ENCODE results near the gene NUP98. TPM values are rescaled to one million over a fixed set of nuclear protein-coding genes. Genes with fewer than 3 reads are reported as not detected.
A peak's percentile ranks its signal among the peaks of the same experiment; 100 is the strongest.

NUP98 gene
- total and polyA plus RNA-seq, 2 of the 13 experiments (the other 11 are each of a cell fraction or from before 2014, with no cell fraction given) = 76.6 to 85.3 TPM

GRCh38 chr11:3642071-3642951, 155.0 kb downstream of the NUP98 start (continued):
- TF ChIP-seq ZNF142 (CRISPR knock-in tag; IDR thresholded peaks at IDR 0.05) (no peak), SNAI1 (CRISPR knock-in tag; IDR thresholded peaks at IDR 0.05; ENCODE audit: borderline replicate concordance) (no peak), POLR2AphosphoS2 (IDR thresholded peaks at IDR 0.05; ENCODE audit: low read depth, low read length) (no peak), ATF5 (CRISPR knock-in tag; IDR thresholded peaks at IDR 0.05; ENCODE audit: low read depth) (no peak), MIER3 (CRISPR knock-in tag; IDR thresholded peaks at IDR 0.05; ENCODE audit: borderline replicate concordance) (no peak), ZNF724P (CRISPR knock-in tag; IDR thresholded peaks at IDR 0.05; ENCODE audit: borderline replicate concordance) (no peak), SP5 (CRISPR knock-in tag; IDR thresholded peaks at IDR 0.05; ENCODE audit: borderline replicate concordance, low read depth) (peak; percentile 36; the same call in 1 of the 2 replicates), ZEB1 (IDR thresholded peaks at IDR 0.05; ENCODE audit: insufficient replicate concordance, low read depth) (no peak), ZSCAN31 (CRISPR knock-in tag; IDR thresholded peaks at IDR 0.05; ENCODE audit: low read depth) (no peak), ZNF350 (CRISPR knock-in tag; IDR thresholded peaks at IDR 0.05; ENCODE audit: borderline replicate concordance, low read depth) (peak; percentile 54; the same call in 1 of the 2 replicates), ZNF646 (CRISPR knock-in tag; IDR thresholded peaks at IDR 0.05) (no peak), KLF9 (CRISPR knock-in tag; IDR thresholded peaks at IDR 0.05; ENCODE audit: low read depth) (no peak), CENPBD1 (CRISPR knock-in tag; IDR thresholded peaks at IDR 0.05; ENCODE audit: borderline replicate concordance, low read depth) (no peak), ZBTB38 (CRISPR knock-in tag; IDR thresholded peaks at IDR 0.05) (peak; percentile 29; the same call in 1 of the 2 replicates), PHB2 (IDR thresholded peaks at IDR 0.05; ENCODE audit: partially characterized antibody) (no peak)
